BJ (cell line): ENCODE measurements around the gene CPLX3. TPM values are rescaled to one million over a fixed set of nuclear protein-coding genes. Genes with fewer than 3 reads are reported as not detected.

Experiments used
- CTCF ChIA-PET: fragments of 350-600 bp; formaldehyde crosslinking; extraction: SDS; loops from one replicate; lab custom pipeline; 2021; ENCODE audit warnings: antibody characterized with exemption, inconsistent platforms; lab: Yijun Ruan, JAX
- POLR2A ChIA-PET: fragments of 300-600 bp; sonication (Branson Sonifier 250); formaldehyde crosslinking; extraction: SDS; loops from one replicate; lab custom pipeline; 2021; ENCODE audit warnings: antibody characterized with exemption; lab: Charles Lee
- DNase-seq: peaks from one replicate; pipeline ENCODE4 v3.0.0-alpha.2; 2011; ENCODE audit warnings: low read depth
- H3K27me3 ChIP-seq: 2 replicates; pipeline ENCODE4 v1.6.0; 2011; ENCODE audit warnings: low read length; ENCODE audit not compliant: control insufficient read depth, insufficient read depth
- H3K36me3 ChIP-seq: 2 replicates; pipeline ENCODE4 v1.5.1; 2011; ENCODE audit warnings: low read length; ENCODE audit not compliant: control insufficient read depth, insufficient read depth
- H3K4me3 ChIP-seq: 2 replicates; pipeline ENCODE4 v1.5.1; 2011; ENCODE audit warnings: low read depth, mild to moderate bottlenecking, control low read depth, low read length
- CTCF ChIP-seq: IDR thresholded peaks from 2 replicates; pipeline ENCODE4 v1.5.1; 2011; ENCODE audit warnings: low read depth, mild to moderate bottlenecking, control low read depth, inconsistent platforms, low read length, moderate library complexity; ENCODE audit not compliant: insufficient read depth
- polyA plus RNA-seq: library from polyadenylated mRNA; depleted of rRNA; stranded (reverse); fragments of >200 nt; gene quantifications from 2 replicates; pipeline ENCODE4 v1.2.3, GENCODE V29; 2011

Gene CPLX3
- polyA plus RNA-seq, 1 experiment, result not detected

GRCh38 chr15:74786551-74787165 is 39.8 kb upstream of the CPLX3 start:
- no peaks in the 10 kb centered on the region for H3K27me3 ChIP-seq
- no peak for DNase-seq
- no peak overlapping the region for H3K4me3 ChIP-seq
- H3K36me3 ChIP-seq, result no peaks in the 10 kb centered on the region
- ChIA-PET CTCF (interaction anchor here (0.8 to 3.3 kb wide), 14 partner anchors 9 to 415 kb away, joined by 3 to 29 read pairs (median 5); no protein-coding TSS in a partner anchor), POLR2A (no interaction called here)
- TF ChIP-seq CTCF, result no peak

- Histone ChIP-seq H3K4me3 (no peak overlapping the region), H3K27me3 (no peaks in the 10 kb centered on the region), H3K36me3 (no peaks in the 10 kb centered on the region)
- ChIA-PET CTCF (interaction anchor here (0.8 to 3.3 kb wide), 21 partner anchors 8 to 415 kb away, joined by 3 to 29 read pairs (median 5); partner anchors contain the start of genes CPLX3 and FAM219B), POLR2A (no interaction called here)
- DNase-seq, result no peak
- TF ChIP-seq CTCF, result peak; percentile 71
These were observed 39.0 kb upstream of the CPLX3 start for GRCh38 chr15:74787251-74788041.

GRCh38 chr15:74788042-74788682 is 38.3 kb upstream of the CPLX3 start:
- no peak overlapping the region for H3K4me3 ChIP-seq
- H3K27me3 ChIP-seq, result no peaks in the 10 kb centered on the region
- ChIA-PET POLR2A (interaction anchor here (0.5 kb wide), 1 partner anchor 93 kb away, joined by 6 read pairs; no protein-coding TSS in a partner anchor), CTCF (interaction anchor here (0.7 to 3.3 kb wide), 18 partner anchors 9 to 162 kb away, joined by 3 to 29 read pairs (median 5); partner anchors contain the start of genes CPLX3 and FAM219B)
- no peak for TF ChIP-seq CTCF
- no peaks in the 10 kb centered on the region; the same call in 1 of the 2 replicates for H3K36me3 ChIP-seq
- no peak for DNase-seq

GRCh38 chr15:74788683-74789151 is 37.7 kb upstream of the CPLX3 start:
- Histone ChIP-seq H3K4me3 (no peak overlapping the region), H3K36me3 (no peaks in the 10 kb centered on the region; the same call in 1 of the 2 replicates), H3K27me3 (no peaks in the 10 kb centered on the region)
- ChIA-PET POLR2A (interaction anchor here (0.5 kb wide), 1 partner anchor 93 kb away, joined by 6 read pairs; no protein-coding TSS in a partner anchor), CTCF (interaction anchor here (0.7 to 3.3 kb wide), 10 partner anchors 8 to 161 kb away, joined by 3 to 29 read pairs (median 6); partner anchors contain the start of genes CPLX3 and FAM219B)
- no peak for TF ChIP-seq CTCF
- no peak for DNase-seq
